Measurements from ENCODE around the gene EIF2AK3.
A peak's percentile ranks its signal among the peaks of the same experiment; 100 is the strongest.
"Not testable (repeated sequence)": the region's sequence is repeated elsewhere in the genome, so short reads cannot be mapped to it uniquely, and the experiment has no call there.

The EIF2AK3 gene

DNA sequence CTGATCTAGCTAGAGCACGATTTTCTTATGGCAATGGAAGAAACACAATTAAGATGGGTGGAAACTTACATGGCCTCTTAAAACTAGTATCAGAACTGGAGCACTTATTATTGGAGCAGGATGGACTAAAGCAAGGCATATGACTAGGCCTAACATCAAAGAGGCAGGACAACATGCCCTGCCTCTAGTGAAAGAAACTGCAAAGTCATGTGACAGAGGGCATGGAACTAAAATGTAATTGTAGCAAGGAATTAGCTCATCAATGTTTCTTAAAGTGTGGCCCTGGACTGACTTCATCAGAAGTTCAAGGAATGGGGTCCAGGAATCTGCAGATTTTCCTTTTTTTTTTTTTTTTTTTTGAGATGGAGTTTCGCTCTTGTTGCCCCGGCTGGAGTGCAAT is 5.3 kb upstream of the EIF2AK3 start:
- Histone ChIP-seq H3K4me3 (ENCODE audit: low read length) (no peak overlapping the region), H3K9me3 (ENCODE audit: control insufficient read depth, low read depth, low read length) (no peaks in the 10 kb centered on the region), H3K27me3 (ENCODE audit: control insufficient read depth, insufficient read depth, low read length) (no peaks in the 10 kb centered on the region), H3K9ac (ENCODE audit: low read length) (no peak overlapping the region), H3K4me1 (ENCODE audit: control insufficient read depth, low read depth, low read length) (peaks cover 34% of the 10 kb centered on the region), H3K27ac (ENCODE audit: low read length) (no peak overlapping the region), H3K36me3 (ENCODE audit: control insufficient read depth, low read depth, low read length) (no peaks in the 10 kb centered on the region)

DNA sequence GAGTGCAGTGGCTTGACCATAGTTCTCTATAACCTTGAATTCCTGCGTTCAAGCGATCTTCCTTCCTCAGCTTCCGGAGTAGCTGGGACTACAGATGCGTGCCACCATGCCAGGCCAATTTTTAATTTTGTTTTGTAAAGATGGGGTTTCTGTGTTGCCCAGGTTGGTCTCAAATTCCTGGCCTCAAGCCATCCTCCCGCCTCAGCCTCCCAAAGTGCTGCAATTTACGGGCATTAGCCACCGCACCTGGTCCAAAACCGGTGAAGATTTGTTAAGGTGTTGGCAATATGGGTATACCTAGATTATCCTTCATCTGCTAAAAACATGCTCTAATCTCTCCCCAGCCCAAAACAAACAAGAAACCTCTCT is 1.3 kb upstream of the EIF2AK3 start:
- H3K27ac ChIP-seq (ENCODE audit: low read length) = no peak overlapping the region
- H3K9me3 ChIP-seq (ENCODE audit: control insufficient read depth, low read depth, low read length) = no peaks in the 10 kb centered on the region
- H3K4me1 ChIP-seq (ENCODE audit: control insufficient read depth, low read depth, low read length) = peaks cover 49% of the 10 kb centered on the region
- no peaks in the 10 kb centered on the region for H3K36me3 ChIP-seq (ENCODE audit: control insufficient read depth, low read depth, low read length)
- peak overlapping the region; percentile 76 for H3K9ac ChIP-seq (ENCODE audit: low read length)
- H3K27me3 ChIP-seq (ENCODE audit: control insufficient read depth, insufficient read depth, low read length) = no peaks in the 10 kb centered on the region
- peak overlapping the region; percentile 77 for H3K4me3 ChIP-seq (ENCODE audit: low read length)

DNA sequence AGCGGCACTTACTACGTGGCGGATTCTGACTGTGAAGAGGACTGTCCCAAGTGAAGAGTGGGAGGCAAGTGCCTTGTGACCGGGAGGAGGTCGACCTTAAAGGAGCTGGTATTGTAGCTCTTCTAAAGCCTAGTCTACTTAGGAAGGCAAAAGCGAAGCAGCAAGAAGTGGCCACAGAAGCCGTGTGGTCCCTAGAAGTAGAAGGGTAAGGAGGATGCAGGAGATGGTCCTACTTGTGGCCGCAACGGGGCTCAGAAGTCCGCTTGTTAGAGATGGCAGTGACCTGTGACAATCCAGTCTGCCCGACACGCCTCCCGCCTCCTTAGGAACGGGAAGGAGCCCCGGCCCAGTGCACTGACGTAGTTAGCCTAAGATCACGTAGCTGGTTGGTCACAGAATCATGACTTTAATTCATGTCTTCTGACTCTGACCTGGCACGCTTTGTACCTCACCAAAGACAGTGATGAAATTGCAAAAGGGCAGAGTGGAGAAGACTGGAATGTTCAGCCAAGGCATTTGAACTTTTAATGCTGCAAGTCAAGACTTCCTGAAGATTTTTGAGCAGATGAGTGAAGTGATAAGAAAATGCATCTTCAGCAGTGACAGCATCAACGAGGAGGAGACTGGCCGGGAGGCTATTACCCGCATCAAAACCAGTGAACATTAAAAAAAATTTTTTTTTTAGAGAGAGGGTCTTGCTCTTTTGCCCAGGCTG is 749 bp upstream of the EIF2AK3 start:
- H3K9me3 ChIP-seq (ENCODE audit: control insufficient read depth, low read depth, low read length) = no peaks in the 10 kb centered on the region
- no peaks in the 10 kb centered on the region for H3K36me3 ChIP-seq (ENCODE audit: control insufficient read depth, low read depth, low read length)
- peak overlapping the region; percentile 76 for H3K9ac ChIP-seq (ENCODE audit: low read length)
- H3K4me3 ChIP-seq (ENCODE audit: low read length) = peak overlapping the region; percentile 77
- peaks cover 53% of the 10 kb centered on the region for H3K4me1 ChIP-seq (ENCODE audit: control insufficient read depth, low read depth, low read length)
- H3K27ac ChIP-seq (ENCODE audit: low read length) = peak overlapping the region; percentile 81
- H3K27me3 ChIP-seq (ENCODE audit: control insufficient read depth, insufficient read depth, low read length) = no peaks in the 10 kb centered on the region

DNA sequence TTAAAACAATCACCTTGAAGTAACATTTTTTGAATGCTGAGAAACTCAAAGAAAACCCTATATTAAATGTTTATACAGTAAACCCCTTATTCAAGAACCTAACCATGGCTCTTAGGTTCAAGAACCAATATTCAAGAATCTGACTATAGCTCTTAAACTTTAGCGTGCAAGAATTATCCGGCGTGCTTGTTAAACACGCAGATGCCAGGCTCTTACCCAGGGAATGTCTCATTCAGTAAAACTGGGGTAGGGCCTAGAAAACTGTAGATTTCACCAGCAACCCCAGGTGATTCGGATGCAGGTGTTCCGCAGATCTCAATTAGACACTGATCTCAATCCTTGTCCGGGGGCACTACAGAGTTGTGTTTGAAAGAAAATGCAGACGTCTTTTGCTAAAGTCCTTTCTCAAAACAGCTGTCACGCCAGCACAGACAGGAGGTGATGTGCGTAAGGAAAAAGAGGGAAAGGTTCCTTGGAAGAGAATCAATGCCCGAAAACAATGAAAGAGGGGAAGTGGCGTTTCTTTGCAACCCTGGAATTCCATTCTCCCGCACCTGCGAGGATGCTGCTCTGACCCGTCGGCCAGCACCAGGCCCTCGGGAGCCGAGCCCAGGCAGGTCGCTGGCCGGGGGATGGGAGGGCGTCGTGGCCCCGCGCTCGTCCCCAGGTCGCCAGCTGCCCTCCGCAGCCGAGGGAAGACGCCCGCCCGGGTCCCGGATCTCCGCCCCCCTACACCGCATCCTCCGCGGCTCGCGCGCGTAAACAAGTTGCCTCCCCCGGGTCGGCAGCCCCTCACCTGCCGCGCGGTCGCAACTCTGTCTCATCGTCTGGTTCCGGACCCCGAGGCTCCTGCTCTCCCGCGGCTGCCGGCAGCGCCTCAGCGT is 851 bp downstream of the EIF2AK3 start:
- Histone ChIP-seq H3K4me1 (ENCODE audit: control insufficient read depth, low read depth, low read length) (peaks cover 46% of the 10 kb centered on the region), H3K36me3 (ENCODE audit: control insufficient read depth, low read depth, low read length) (no peaks in the 10 kb centered on the region), H3K4me3 (ENCODE audit: low read length) (peak overlapping the region; percentile 96), H3K27ac (ENCODE audit: low read length) (no peak overlapping the region), H3K27me3 (ENCODE audit: control insufficient read depth, insufficient read depth, low read length) (no peaks in the 10 kb centered on the region), H3K9me3 (ENCODE audit: control insufficient read depth, low read depth, low read length) (no peaks in the 10 kb centered on the region), H3K9ac (ENCODE audit: low read length) (peak overlapping the region; percentile 69)

DNA sequence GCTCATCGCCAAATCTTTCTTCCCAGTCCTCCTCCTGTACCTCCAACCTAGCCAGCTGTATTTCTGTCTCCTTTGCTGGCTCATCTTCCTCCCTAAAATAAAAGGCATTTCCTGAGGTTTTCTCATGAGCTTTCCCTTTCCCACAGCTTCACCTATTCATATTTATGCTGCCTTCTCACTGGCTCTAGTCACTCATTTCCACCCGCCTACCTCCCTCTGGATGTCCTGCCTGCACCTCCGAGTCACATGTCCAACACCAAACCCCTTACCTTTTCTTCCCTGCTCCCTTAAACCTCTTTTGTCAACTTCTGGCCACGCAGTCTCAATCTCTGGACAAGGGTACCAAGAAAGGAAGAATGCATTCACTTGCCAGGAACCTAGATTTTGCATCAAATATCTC is 2.8 kb downstream of the EIF2AK3 start:
- Histone ChIP-seq H3K27me3 (ENCODE audit: control insufficient read depth, insufficient read depth, low read length) (no peaks in the 10 kb centered on the region), H3K4me1 (ENCODE audit: control insufficient read depth, low read depth, low read length) (peaks cover 28% of the 10 kb centered on the region), H3K9ac (ENCODE audit: low read length) (no peak overlapping the region), H3K36me3 (ENCODE audit: control insufficient read depth, low read depth, low read length) (no peaks in the 10 kb centered on the region), H3K9me3 (ENCODE audit: control insufficient read depth, low read depth, low read length) (no peaks in the 10 kb centered on the region), H3K27ac (ENCODE audit: low read length) (no peak overlapping the region), H3K4me3 (ENCODE audit: low read length) (peak overlapping the region; percentile 9)

DNA sequence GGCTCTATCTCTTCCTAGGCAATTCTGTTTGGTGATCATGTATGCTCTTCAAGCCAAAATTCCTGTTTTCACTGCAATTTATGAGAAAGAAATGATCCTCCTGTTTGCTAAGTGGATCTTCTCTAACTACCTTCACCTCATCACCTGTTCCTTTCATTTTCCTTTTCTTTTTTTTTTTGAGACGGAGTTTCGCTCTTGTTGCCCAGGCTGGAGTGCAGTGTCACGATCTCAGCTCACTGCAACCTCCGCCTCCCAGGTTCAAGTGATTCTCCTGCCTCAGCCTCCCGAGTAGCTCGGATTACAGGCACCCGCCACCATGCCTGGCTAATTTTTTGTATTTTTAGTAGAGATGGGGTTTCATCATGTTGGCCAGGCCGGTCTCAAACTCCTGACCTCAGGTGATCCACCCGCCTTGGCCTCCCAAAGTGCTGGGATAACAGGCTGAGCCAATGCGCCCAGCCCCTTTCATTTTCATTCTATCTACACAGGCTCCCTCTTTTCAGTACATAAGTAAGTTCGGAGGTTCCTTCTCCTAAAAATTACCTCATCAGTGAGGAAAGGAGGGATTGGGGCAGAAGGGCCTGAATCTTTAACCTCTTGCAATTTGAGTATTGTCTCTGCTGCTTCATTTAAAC is 3.3 kb downstream of the EIF2AK3 start:
- H3K9ac ChIP-seq (ENCODE audit: low read length); H3K36me3 ChIP-seq (ENCODE audit: control insufficient read depth, low read depth, low read length); H3K9me3 ChIP-seq (ENCODE audit: control insufficient read depth, low read depth, low read length); H3K27ac ChIP-seq (ENCODE audit: low read length); H3K27me3 ChIP-seq (ENCODE audit: control insufficient read depth, insufficient read depth, low read length): not testable (repeated sequence)
- H3K4me1 ChIP-seq (ENCODE audit: control insufficient read depth, low read depth, low read length) = peaks cover 23% of the 10 kb centered on the region
- peak overlapping the region; percentile 9 for H3K4me3 ChIP-seq (ENCODE audit: low read length)

DNA sequence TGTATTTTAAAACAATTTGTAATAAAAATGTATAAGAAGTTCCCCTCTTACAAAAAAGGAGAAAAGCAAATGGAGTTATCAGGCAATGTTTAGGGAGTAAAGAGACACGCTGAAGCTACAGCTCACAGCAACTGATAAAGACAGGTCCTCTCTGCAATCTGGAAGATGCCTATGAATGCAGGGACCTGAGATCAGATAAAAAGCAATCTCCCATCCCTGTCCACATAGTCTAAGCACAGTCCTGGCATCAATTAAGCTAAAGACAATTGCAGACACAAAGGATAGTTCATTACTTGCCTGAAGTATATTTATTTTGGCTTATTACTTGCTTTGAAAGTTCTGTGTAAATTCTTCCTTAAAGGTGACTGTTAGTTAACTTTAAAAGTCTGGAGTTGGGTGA is 5.0 kb downstream of the EIF2AK3 start:
- Histone ChIP-seq H3K9ac (ENCODE audit: low read length) (no peak overlapping the region), H3K4me1 (ENCODE audit: control insufficient read depth, low read depth, low read length) (peaks cover 21% of the 10 kb centered on the region), H3K4me3 (ENCODE audit: low read length) (no peak overlapping the region)

DNA sequence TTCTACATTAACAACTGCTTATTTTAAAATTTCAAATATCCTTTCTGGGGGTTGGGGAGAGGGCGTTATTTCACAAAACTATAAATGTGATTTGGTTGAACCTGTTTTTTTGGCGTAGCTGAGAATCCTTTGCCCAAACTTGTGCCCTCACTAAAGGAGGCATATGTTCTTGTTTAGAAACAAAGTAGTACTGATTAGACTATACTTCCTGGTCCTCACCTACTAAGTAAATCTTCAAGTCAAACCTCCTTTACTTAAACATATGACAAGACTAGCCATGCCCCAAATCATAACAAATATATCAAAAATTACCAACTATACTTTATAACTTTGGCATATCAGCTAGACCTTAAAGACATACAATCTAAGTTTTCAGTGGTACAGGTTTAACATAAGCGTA is 5.8 kb downstream of the EIF2AK3 start:
- Histone ChIP-seq H3K27ac (ENCODE audit: low read length) (no peak overlapping the region), H3K9ac (ENCODE audit: low read length) (no peak overlapping the region), H3K9me3 (ENCODE audit: control insufficient read depth, low read depth, low read length) (no peaks in the 10 kb centered on the region), H3K4me1 (ENCODE audit: control insufficient read depth, low read depth, low read length) (peaks cover 21% of the 10 kb centered on the region), H3K27me3 (ENCODE audit: control insufficient read depth, insufficient read depth, low read length) (no peaks in the 10 kb centered on the region), H3K4me3 (ENCODE audit: low read length) (no peak overlapping the region), H3K36me3 (ENCODE audit: control insufficient read depth, low read depth, low read length) (no peaks in the 10 kb centered on the region)

More for the DNA sequence above, 5.0 kb downstream of the EIF2AK3 start:
- no peaks in the 10 kb centered on the region for H3K9me3 ChIP-seq (ENCODE audit: control insufficient read depth, low read depth, low read length)
- no peak overlapping the region for H3K27ac ChIP-seq (ENCODE audit: low read length)
- no peaks in the 10 kb centered on the region for H3K36me3 ChIP-seq (ENCODE audit: control insufficient read depth, low read depth, low read length)
- H3K27me3 ChIP-seq (ENCODE audit: control insufficient read depth, insufficient read depth, low read length) = no peaks in the 10 kb centered on the region

DNA sequence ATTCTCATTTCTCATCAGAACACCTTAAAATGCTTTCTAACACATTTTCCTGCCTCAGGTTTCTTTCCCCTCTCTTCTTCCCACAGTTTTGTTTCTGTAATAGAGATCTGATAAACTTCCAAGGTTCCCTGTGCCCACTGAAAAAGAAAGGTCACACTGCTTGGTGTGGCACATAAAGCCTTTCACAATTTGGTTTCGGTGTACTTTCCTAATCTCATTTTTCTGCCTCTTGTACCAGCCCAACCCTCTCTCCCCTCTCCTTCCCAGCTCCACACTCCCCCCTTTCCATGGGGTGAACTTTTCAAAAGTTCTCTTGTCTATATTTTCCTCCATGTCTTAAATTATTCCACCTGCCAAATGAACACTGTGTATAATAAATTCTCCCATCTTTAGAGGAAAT is 7.2 kb downstream of the EIF2AK3 start:
- Histone ChIP-seq H3K4me1 (ENCODE audit: control insufficient read depth, low read depth, low read length) (peaks cover 15% of the 10 kb centered on the region), H3K27ac (ENCODE audit: low read length) (no peak overlapping the region), H3K27me3 (ENCODE audit: control insufficient read depth, insufficient read depth, low read length) (no peaks in the 10 kb centered on the region), H3K9me3 (ENCODE audit: control insufficient read depth, low read depth, low read length) (no peaks in the 10 kb centered on the region), H3K4me3 (ENCODE audit: low read length) (no peak overlapping the region), H3K9ac (ENCODE audit: low read length) (no peak overlapping the region), H3K36me3 (ENCODE audit: control insufficient read depth, low read depth, low read length) (no peaks in the 10 kb centered on the region)

DNA sequence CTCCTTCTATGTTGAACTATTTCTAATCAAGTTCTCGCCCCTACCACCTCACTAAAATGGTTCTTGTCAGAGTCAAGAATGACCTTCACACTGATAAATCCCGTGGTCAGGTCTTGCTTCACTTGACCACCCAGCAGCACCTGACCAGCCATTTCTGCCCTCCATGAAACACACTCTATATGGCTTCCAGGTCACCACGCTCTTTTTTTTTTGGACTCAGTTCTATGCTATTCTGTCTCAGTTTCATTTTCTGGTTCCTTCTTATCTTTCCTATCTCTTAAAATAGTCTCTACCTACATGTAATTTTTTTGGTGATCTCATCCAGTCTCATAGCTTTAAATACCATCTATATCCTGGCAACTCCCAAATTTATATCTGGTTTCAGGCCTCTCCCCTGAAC is 11.4 kb downstream of the EIF2AK3 start:
- Histone ChIP-seq H3K36me3 (ENCODE audit: control insufficient read depth, low read depth, low read length) (peaks cover 9% of the 10 kb centered on the region), H3K4me1 (ENCODE audit: control insufficient read depth, low read depth, low read length) (no peaks in the 10 kb centered on the region), H3K9me3 (ENCODE audit: control insufficient read depth, low read depth, low read length) (no peaks in the 10 kb centered on the region), H3K9ac (ENCODE audit: low read length) (no peak overlapping the region), H3K4me3 (ENCODE audit: low read length) (no peak overlapping the region), H3K27me3 (ENCODE audit: control insufficient read depth, insufficient read depth, low read length) (no peaks in the 10 kb centered on the region), H3K27ac (ENCODE audit: low read length) (no peak overlapping the region)

DNA sequence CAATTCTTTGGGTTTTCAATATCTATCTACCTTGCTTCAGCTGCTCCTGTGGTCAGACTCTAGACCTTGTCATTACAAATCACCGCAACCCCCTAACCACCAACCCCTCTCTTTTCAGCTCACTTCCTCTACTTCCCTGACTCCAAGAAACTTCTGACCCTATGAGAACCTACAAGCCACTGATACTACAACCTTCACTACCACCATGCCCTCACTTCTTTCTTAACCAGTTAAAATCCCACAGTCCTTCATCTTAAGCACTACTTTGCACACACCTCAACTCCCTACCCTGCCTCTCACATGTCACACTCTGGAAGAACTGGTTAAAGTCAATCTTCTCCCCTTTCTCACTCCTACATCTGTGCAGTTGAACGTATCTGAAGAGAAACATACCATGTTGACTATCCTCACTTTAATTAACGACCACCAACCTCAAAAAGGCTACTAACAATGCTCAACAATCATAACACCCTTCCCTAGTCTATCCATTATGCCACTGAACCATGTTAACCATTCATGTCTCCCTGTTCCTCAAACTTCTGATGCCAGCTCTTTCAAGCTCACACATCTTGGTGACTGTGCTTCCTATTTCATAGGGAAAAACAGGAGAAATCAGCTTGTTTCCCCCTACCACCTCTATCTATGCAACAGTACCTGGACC is 12.6 kb downstream of the EIF2AK3 start:
- H3K9ac ChIP-seq (ENCODE audit: low read length) = no peak overlapping the region
- H3K4me3 ChIP-seq (ENCODE audit: low read length) = no peak overlapping the region
- peaks cover 9% of the 10 kb centered on the region for H3K36me3 ChIP-seq (ENCODE audit: control insufficient read depth, low read depth, low read length)
- no peaks in the 10 kb centered on the region for H3K9me3 ChIP-seq (ENCODE audit: control insufficient read depth, low read depth, low read length)
- no peaks in the 10 kb centered on the region for H3K4me1 ChIP-seq (ENCODE audit: control insufficient read depth, low read depth, low read length)
- H3K27ac ChIP-seq (ENCODE audit: low read length) = no peak overlapping the region
- H3K27me3 ChIP-seq (ENCODE audit: control insufficient read depth, insufficient read depth, low read length) = no peaks in the 10 kb centered on the region
